Neural progenitor cell (in vitro differentiated cells): Measurements from ENCODE around the gene ACBD6.

Source experiments
- EZH2 ChIP-seq: fragments of 200-600 bp; sonication (generic); IDR thresholded peaks from 2 replicates; pipeline ENCODE4 v1.6.1; 2017; ENCODE audit warnings: antibody characterized with exemption, mild to moderate bottlenecking, moderate library complexity
- TF ChIP-seq, protein P1 (sequence below): fragments of 200-600 bp; sonication (generic); IDR thresholded peaks from 2 replicates; pipeline ENCODE4 v1.5.1; 2017; ENCODE audit warnings: antibody characterized with exemption, mild to moderate bottlenecking

DNA sequence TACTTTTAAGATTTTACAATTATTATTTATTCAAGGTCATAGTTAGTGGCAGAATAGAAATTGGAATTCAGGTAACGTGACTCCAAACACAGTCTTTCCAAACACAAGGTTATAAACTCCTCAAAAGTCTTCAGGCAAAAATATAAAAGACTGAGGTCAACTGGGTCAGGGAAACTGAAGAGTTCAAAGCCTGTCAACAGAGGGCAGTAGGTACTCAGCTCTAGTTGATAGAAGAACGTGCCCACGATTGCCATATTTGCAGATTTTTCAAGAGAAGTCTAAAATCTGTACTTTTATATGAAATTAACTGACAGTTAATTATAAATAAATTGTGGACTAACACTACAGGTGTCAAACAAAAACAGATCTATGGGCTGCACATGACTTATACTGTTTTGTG lies 137.3 kb downstream of the ACBD6 start:
- TF ChIP-seq, protein P1, sequence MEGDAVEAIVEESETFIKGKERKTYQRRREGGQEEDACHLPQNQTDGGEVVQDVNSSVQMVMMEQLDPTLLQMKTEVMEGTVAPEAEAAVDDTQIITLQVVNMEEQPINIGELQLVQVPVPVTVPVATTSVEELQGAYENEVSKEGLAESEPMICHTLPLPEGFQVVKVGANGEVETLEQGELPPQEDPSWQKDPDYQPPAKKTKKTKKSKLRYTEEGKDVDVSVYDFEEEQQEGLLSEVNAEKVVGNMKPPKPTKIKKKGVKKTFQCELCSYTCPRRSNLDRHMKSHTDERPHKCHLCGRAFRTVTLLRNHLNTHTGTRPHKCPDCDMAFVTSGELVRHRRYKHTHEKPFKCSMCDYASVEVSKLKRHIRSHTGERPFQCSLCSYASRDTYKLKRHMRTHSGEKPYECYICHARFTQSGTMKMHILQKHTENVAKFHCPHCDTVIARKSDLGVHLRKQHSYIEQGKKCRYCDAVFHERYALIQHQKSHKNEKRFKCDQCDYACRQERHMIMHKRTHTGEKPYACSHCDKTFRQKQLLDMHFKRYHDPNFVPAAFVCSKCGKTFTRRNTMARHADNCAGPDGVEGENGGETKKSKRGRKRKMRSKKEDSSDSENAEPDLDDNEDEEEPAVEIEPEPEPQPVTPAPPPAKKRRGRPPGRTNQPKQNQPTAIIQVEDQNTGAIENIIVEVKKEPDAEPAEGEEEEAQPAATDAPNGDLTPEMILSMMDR = peak; percentile 59
- TF ChIP-seq EZH2 = no peak
